Neural cell (in vitro differentiated cells): ENCODE data around the gene CSTB. TPM values are rescaled to one million over a fixed set of nuclear protein-coding genes. Genes with fewer than 3 reads are reported as not detected.

Experiments
- H2AFZ ChIP-seq: fragments of 200-600, 300-800 bp; sonication (generic), shearing (Covaris generic); 2 replicates; pipeline ENCODE4 v1.6.0; 2014; ENCODE audit warnings: low read depth, mild to moderate bottlenecking, antibody characterized with exemption, low read length, moderate library complexity
- H3F3A ChIP-seq: fragments of 200-600 bp; shearing (Covaris generic); 2 replicates; pipeline ENCODE4 v1.6.1; 2016; ENCODE audit warnings: mild to moderate bottlenecking, moderate library complexity, mixed read lengths, antibody characterized with exemption, low read length; ENCODE audit not compliant: insufficient read depth, poor library complexity, severe bottlenecking
- H3K27ac ChIP-seq: fragments of 200-600, 300-800 bp; sonication (generic), shearing (Covaris generic); 2 replicates; pipeline ENCODE4 v1.5.1; 2014; ENCODE audit warnings: mild to moderate bottlenecking, low read length, moderate library complexity
- H3K27me3 ChIP-seq: fragments of 300-800, 200-600 bp; sonication (generic), shearing (Covaris generic); 2 replicates; pipeline ENCODE4 v1.6.0; 2014; ENCODE audit warnings: mild to moderate bottlenecking, low read depth, low read length, moderate library complexity; ENCODE audit not compliant: insufficient read depth
- H3K36me3 ChIP-seq: fragments of 300-800, 200-600 bp; sonication (generic), shearing (Covaris generic); 2 replicates; pipeline ENCODE4 v1.5.1; 2014; ENCODE audit warnings: mild to moderate bottlenecking, antibody characterized with exemption, low read length, moderate library complexity; ENCODE audit not compliant: insufficient read depth
- H3K4me2 ChIP-seq: fragments of 300-800, 200-600 bp; sonication (generic), shearing (Covaris generic); 2 replicates; pipeline ENCODE4 v1.6.0; 2014; ENCODE audit warnings: mild to moderate bottlenecking, low read length
- H3K4me3 ChIP-seq: fragments of 300-800, 200-600 bp; sonication (generic), shearing (Covaris generic); 2 replicates; pipeline ENCODE4 v1.5.1; 2014; ENCODE audit warnings: mild to moderate bottlenecking, low read length, moderate library complexity
- H3K79me2 ChIP-seq: fragments of 200-600 bp; shearing (Covaris generic); replicated peaks from 2 replicates; pipeline ENCODE4 v1.6.0; 2014; ENCODE audit warnings: mild to moderate bottlenecking, low read length, moderate library complexity; ENCODE audit not compliant: insufficient read depth
- H3K9ac ChIP-seq: fragments of 300-800, 200-600 bp; sonication (generic), shearing (Covaris generic); 2 replicates; pipeline ENCODE4 v1.6.1; 2016; ENCODE audit warnings: mild to moderate bottlenecking, low read length, mixed read lengths
- H3K9me2 ChIP-seq: fragments of 200-600 bp; shearing (Covaris generic); 2 replicates; pipeline ENCODE4 v1.6.1; 2016; ENCODE audit warnings: mild to moderate bottlenecking, low read length, mixed read lengths; ENCODE audit not compliant: insufficient read depth
- H3K9me3 ChIP-seq: fragments of 200-600, 300-800 bp; sonication (generic), shearing (Covaris generic); 2 replicates; pipeline ENCODE4 v1.6.1; 2016; ENCODE audit warnings: mild to moderate bottlenecking, mixed run types, low read length, moderate library complexity, mixed read lengths
- H4K20me1 ChIP-seq: fragments of 200-600 bp; shearing (Covaris generic); 2 replicates; pipeline ENCODE4 v1.6.1; 2016; ENCODE audit warnings: mild to moderate bottlenecking, mixed run types; ENCODE audit not compliant: insufficient read depth
- EP300 ChIP-seq: fragments of 450-650 bp; conservative IDR thresholded peaks from 2 replicates; pipeline ENCODE4 v1.6.1; 2014; ENCODE audit warnings: antibody characterized with exemption, mild to moderate bottlenecking, moderate library complexity; ENCODE audit not compliant: poor library complexity, severe bottlenecking
- EZH2 ChIP-seq: fragments of 200-600, 300-800 bp; shearing (Covaris generic), sonication (generic); IDR thresholded peaks from 2 replicates; pipeline ENCODE4 v1.6.1; 2014; ENCODE audit warnings: antibody characterized with exemption, low read length, borderline replicate concordance, mild to moderate bottlenecking; ENCODE audit not compliant: insufficient read depth, poor library complexity, severe bottlenecking
- MXI1 ChIP-seq: fragments of 450-650 bp; conservative IDR thresholded peaks from 2 replicates; pipeline ENCODE4 v1.6.1; 2014; ENCODE audit warnings: antibody characterized with exemption, mild to moderate bottlenecking; ENCODE audit not compliant: poor library complexity, severe bottlenecking
- POLR2AphosphoS5 ChIP-seq: IDR thresholded peaks from 2 replicates; pipeline ENCODE4 v1.6.1; 2012
- RAD21 ChIP-seq: fragments of 450-650 bp; conservative IDR thresholded peaks from 2 replicates; pipeline ENCODE4 v1.6.1; 2014; ENCODE audit warnings: antibody characterized with exemption, mild to moderate bottlenecking, moderate library complexity
- REST ChIP-seq: IDR thresholded peaks from 2 replicates; pipeline ENCODE4 v1.6.1; 2012; ENCODE audit warnings: borderline replicate concordance
- SMC3 ChIP-seq: fragments of 450-650 bp; conservative IDR thresholded peaks from 2 replicates; pipeline ENCODE4 v1.6.1; 2014; ENCODE audit warnings: antibody characterized with exemption, mild to moderate bottlenecking, moderate library complexity; ENCODE audit not compliant: poor library complexity
- TAF1 ChIP-seq: IDR thresholded peaks from 2 replicates; pipeline ENCODE4 v1.6.1; 2012; ENCODE audit warnings: low read depth
- polyA plus RNA-seq: library from polyadenylated mRNA; depleted of rRNA; stranded (reverse); fragments of >200 nt; gene quantifications from 2 replicates; pipeline ENCODE4 v1.2.3, GENCODE V29; 2014
- TF ChIP-seq, protein P1 (sequence below): fragments of 450-650 bp; IDR thresholded peaks from 2 replicates; pipeline ENCODE4 v1.5.1; 2014; ENCODE audit warnings: antibody characterized with exemption, mild to moderate bottlenecking, moderate library complexity; ENCODE audit not compliant: poor library complexity, severe bottlenecking

The CSTB gene
- polyA plus RNA-seq, 1 donor from 2014 or later, result 9.7 TPM

DNA sequence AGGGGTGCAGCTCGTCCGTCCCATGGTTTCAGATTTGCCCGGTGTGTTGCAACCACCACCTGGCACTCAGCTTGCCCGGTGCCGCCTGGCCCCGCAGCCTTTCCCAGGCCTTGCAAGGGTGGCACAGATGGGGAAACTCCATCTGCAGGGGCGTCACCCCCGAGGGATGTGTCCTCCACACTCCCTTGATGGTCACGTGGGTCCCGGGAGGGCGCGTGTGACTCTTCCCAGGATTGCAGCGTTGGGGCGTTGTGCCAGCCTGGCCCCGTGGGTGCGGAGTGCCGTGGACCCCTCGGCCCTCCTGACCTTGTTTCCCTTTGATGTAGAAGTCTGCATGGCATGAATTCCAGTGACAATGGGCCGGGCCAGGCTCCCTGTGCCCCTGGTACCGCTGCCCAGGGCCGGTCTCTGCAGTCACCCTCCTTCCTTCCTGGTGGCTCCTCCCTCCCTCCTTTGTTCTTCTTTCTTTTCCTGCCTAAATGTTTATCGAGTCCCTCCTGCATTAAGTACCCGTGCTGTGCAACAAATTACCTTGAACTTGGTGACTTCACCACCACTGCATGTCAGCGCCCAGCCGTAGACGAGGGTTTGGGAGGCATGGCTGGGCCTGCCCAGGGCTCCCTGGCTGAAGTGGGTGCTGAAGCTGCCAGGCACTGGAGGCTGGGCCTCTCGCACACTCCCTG, 36.2 kb upstream of the CSTB start:
- H3K9me3 ChIP-seq, result no peaks in the 10 kb centered on the region
- no peak overlapping the region for H3K4me3 ChIP-seq
- no peaks in the 10 kb centered on the region for H3K36me3 ChIP-seq
- H3K27ac ChIP-seq, result no peak overlapping the region
- H3K9ac ChIP-seq, result no peak overlapping the region
- H3K9me2 ChIP-seq, result no peaks in the 10 kb centered on the region
- H4K20me1 ChIP-seq, result no peaks in the 10 kb centered on the region
- H2AFZ ChIP-seq, result no peak overlapping the region
- no peak overlapping the region for H3K4me2 ChIP-seq
- no peaks in the 10 kb centered on the region for H3K27me3 ChIP-seq
- H3K79me2 ChIP-seq, result no peaks in the 10 kb centered on the region
- H3F3A ChIP-seq, result no peaks in the 10 kb centered on the region
- no peak for TF ChIP-seq TAF1
- no peak for TF ChIP-seq REST
- no peak for TF ChIP-seq SMC3
- TF ChIP-seq, protein P1, sequence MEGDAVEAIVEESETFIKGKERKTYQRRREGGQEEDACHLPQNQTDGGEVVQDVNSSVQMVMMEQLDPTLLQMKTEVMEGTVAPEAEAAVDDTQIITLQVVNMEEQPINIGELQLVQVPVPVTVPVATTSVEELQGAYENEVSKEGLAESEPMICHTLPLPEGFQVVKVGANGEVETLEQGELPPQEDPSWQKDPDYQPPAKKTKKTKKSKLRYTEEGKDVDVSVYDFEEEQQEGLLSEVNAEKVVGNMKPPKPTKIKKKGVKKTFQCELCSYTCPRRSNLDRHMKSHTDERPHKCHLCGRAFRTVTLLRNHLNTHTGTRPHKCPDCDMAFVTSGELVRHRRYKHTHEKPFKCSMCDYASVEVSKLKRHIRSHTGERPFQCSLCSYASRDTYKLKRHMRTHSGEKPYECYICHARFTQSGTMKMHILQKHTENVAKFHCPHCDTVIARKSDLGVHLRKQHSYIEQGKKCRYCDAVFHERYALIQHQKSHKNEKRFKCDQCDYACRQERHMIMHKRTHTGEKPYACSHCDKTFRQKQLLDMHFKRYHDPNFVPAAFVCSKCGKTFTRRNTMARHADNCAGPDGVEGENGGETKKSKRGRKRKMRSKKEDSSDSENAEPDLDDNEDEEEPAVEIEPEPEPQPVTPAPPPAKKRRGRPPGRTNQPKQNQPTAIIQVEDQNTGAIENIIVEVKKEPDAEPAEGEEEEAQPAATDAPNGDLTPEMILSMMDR, result no peak
- no peak for TF ChIP-seq POLR2AphosphoS5
- TF ChIP-seq RAD21, result no peak
- no peak for TF ChIP-seq EZH2
- TF ChIP-seq MXI1, result no peak
- TF ChIP-seq EP300, result no peak

GRCh38 chr21:43811262-43812105, 35.4 kb upstream of the CSTB start:
- Histone ChIP-seq H2AFZ (no peak overlapping the region), H3F3A (no peaks in the 10 kb centered on the region), H3K27ac (no peak overlapping the region), H3K4me3 (no peak overlapping the region), H3K79me2 (no peaks in the 10 kb centered on the region), H3K4me2 (no peak overlapping the region), H4K20me1 (no peaks in the 10 kb centered on the region), H3K9me3 (no peaks in the 10 kb centered on the region), H3K27me3 (no peaks in the 10 kb centered on the region), H3K9me2 (no peaks in the 10 kb centered on the region), H3K9ac (no peak overlapping the region), H3K36me3 (no peaks in the 10 kb centered on the region)
- TF ChIP-seq POLR2AphosphoS5 (no peak), SMC3 (no peak), RAD21 (no peak), REST (no peak), EZH2 (no peak), EP300 (no peak), MXI1 (no peak), TAF1 (no peak)
- TF ChIP-seq, protein P1, result no peak
